SH-SY5Y (cell line): ENCODE data around the gene STX16.

Experiments
- GATA2 ChIP-seq: IDR thresholded peaks from 2 replicates; pipeline ENCODE4 v1.6.1; 2011; ENCODE audit warnings: mild to moderate bottlenecking, low read depth, low read length
- GATA3 ChIP-seq: IDR thresholded peaks from 2 replicates; pipeline ENCODE4 v1.6.1; 2011; ENCODE audit warnings: low read depth, mild to moderate bottlenecking, low read length, moderate library complexity

DNA sequence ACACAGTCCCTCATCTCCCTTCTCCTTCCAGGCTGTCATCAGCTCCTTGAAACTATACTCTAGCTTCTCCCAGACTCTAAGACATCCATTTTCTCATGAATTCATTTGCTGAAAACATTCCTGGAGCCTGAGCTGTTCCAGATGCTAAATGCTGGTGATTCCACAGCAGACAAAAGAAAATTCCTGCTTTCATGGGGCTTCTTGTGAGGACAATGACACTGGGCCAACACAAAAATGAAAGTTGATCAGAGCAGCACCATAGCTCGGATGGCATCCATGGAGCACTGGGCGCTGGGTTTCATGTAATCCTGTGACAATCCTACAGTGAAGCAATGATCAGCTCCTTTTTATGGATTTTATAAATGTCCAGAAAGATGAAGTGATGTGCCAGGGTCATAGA lies 47.4 kb upstream of the STX16 start:
- TF ChIP-seq GATA2 (no peak), GATA3 (no peak)
